Hepatocyte (in vitro differentiated cells): ENCODE results near the gene MAPK1. TPM values are rescaled to one million over a fixed set of nuclear protein-coding genes. Genes with fewer than 3 reads are reported as not detected.
"Not testable (repeated sequence)": the region's sequence is repeated elsewhere in the genome, so short reads cannot be mapped to it uniquely, and the experiment has no call there.

ENCODE experiments used
- DNase-seq: peaks from one replicate; pipeline ENCODE4 v3.0.0-alpha.2; 2016; ENCODE audit warnings: low spot score
- H2AFZ ChIP-seq: fragments of 200-600 bp; sonication (generic); 2 replicates; pipeline ENCODE4 v1.6.0; 2016; ENCODE audit warnings: antibody characterized with exemption, mild to moderate bottlenecking
- H3K27ac ChIP-seq: fragments of 200-600 bp; sonication (generic); 2 replicates; pipeline ENCODE4 v1.5.1; 2016; ENCODE audit warnings: mild to moderate bottlenecking
- H3K27me3 ChIP-seq: fragments of 200-600 bp; sonication (generic); 2 replicates; pipeline ENCODE4 v1.6.1; 2016
- H3K36me3 ChIP-seq: fragments of 200-600 bp; sonication (generic); replicated peaks from 2 replicates; pipeline ENCODE4 v1.5.1; 2016; ENCODE audit warnings: low read depth; ENCODE audit not compliant: insufficient read depth
- H3K4me1 ChIP-seq: fragments of 200-600 bp; sonication (generic); 2 replicates; pipeline ENCODE4 v1.5.1; 2016; ENCODE audit warnings: mild to moderate bottlenecking, moderate library complexity; ENCODE audit not compliant: insufficient read depth
- H3K4me2 ChIP-seq: fragments of 200-600 bp; sonication (generic); 2 replicates; pipeline ENCODE4 v1.6.0; 2016
- H3K4me3 ChIP-seq: fragments of 200-600 bp; sonication (generic); 2 replicates; pipeline ENCODE4 v1.5.1; 2016; ENCODE audit warnings: mild to moderate bottlenecking
- H3K79me2 ChIP-seq: fragments of 200-600 bp; sonication (generic); 2 replicates; pipeline ENCODE4 v1.6.0; 2017; ENCODE audit warnings: mild to moderate bottlenecking
- H3K9me2 ChIP-seq: fragments of 200-600 bp; sonication (generic); replicated peaks from 2 replicates; pipeline ENCODE4 v1.6.0; 2017; ENCODE audit warnings: mild to moderate bottlenecking; ENCODE audit not compliant: insufficient read depth
- H3K9me3 ChIP-seq: fragments of 200-600 bp; sonication (generic); 2 replicates; pipeline ENCODE4 v1.5.1; 2016; ENCODE audit warnings: low read depth, mild to moderate bottlenecking
- H4K20me1 ChIP-seq: fragments of 200-600 bp; sonication (generic); 2 replicates; pipeline ENCODE4 v1.6.0; 2016; ENCODE audit warnings: mild to moderate bottlenecking; ENCODE audit not compliant: insufficient read depth, poor library complexity, severe bottlenecking
- EZH2 ChIP-seq: fragments of 200-600 bp; sonication (generic); IDR thresholded peaks from 2 replicates; pipeline ENCODE4 v1.6.1; 2016; ENCODE audit warnings: antibody characterized with exemption, mild to moderate bottlenecking, borderline replicate concordance
- EZH2phosphoT487 ChIP-seq: fragments of 200-600 bp; sonication (generic); IDR thresholded peaks from one replicate; pipeline ENCODE4 v1.6.1; 2018; ENCODE audit warnings: antibody characterized with exemption, mild to moderate bottlenecking, low read depth, moderate library complexity; ENCODE audit not compliant: unreplicated experiment, severe bottlenecking
- whole genome bisulfite sequencing: methylation state at CpG from one replicate; pipeline ENCODE4 v1.1.6; 2016; ENCODE audit warnings: low lambda C conversion rate; ENCODE audit errors: missing lambda C conversion rate; 5-methylcytosine and 5-hydroxymethylcytosine counted together
- polyA plus RNA-seq: library from polyadenylated mRNA; unstranded; fragments of >200 nt; fragmentation: Nextera tagmentation; extraction: Ambion mirVana; gene quantifications from 2 replicates; pipeline ENCODE4 v1.2.1, GENCODE V29; 2016
- total RNA-seq: library from RNA; depleted of rRNA; stranded (reverse); fragments of >200 nt; gene quantifications from 2 replicates; pipeline ENCODE4 v1.2.3, GENCODE V29; 2014
- TF ChIP-seq, protein P1 (sequence below): fragments of 200-600 bp; sonication (generic); IDR thresholded peaks from 2 replicates; pipeline ENCODE4 v1.5.1; 2016; ENCODE audit warnings: antibody characterized with exemption, mild to moderate bottlenecking; ENCODE audit not compliant: poor library complexity

Gene MAPK1
- total and polyA plus RNA-seq, 2 experiments from 2014 or later, result 52.2 to 74.5 TPM

DNA sequence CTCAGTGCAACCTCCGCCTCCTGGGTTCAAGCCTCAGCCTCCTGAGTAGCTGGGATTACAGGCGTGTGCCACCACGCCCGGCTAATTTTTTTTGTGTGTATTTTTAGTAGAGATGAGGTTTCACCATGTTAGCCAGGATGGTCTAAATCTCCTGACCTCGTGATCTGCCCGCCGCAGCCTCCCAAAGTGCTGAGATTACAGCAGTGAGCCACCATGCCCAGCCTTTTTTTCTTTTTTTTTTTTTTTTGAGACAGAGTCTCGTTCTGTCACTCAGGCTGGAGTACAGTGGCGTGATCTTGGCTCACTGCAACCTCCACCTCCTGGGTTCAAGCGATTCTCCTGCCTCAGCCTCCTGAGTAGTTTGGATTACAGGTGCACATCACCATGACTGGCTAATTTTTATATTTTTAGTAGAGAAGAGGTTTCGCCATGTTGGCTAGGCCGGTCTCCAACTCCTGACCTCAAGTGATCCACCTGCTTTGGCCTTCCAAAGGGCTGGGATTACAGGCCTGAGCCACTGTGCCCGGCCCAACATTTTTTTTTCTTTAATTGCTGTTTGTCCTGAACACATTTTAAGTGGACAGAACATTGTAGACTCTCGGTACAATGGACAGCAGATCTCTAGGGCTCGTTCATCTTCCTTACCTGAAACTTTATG lies 146.1 kb downstream of the MAPK1 start:
- H3K9me2 ChIP-seq, H3K36me3 ChIP-seq, H3K9me3 ChIP-seq, H4K20me1 ChIP-seq, H2AFZ ChIP-seq, H3K27ac ChIP-seq, H3K4me3 ChIP-seq, H3K79me2 ChIP-seq, DNase-seq, H3K27me3 ChIP-seq, H3K4me2 ChIP-seq, H3K4me1 ChIP-seq: not testable (repeated sequence)
- 93% methylated on average over 15 of the region's 15 CpGs for WGBS

DNA sequence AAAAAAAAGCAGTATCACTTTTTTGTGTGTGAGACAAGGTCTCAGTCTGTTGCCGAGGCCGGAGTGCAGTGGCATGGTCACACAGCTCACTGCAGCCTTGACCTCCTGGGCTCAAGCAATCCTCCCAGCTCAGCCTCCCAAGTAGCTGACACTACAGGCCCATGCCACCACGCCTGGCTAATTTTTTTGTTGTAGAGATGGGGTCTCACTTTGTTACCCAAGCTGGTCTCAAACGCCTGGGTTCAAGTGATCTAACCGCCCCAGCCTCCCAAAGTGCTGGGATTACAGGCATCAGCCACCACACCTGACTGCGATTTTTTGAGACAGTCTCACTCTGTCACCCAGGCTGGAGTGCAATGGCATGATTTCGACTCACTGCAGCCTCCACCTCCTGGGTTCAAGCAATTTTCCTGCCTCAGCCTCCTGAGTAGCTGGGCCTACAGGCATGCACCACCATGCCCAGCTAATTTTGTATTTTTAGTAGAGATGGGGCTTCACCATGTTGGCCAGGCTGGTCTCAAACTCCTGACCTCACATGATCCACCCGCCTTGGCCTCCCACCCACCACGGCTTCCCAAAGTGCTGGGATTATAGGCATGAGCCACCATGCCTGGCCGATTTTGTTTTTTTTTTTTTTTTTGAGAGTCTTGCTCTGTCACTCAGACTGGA lies 147.1 kb downstream of the MAPK1 start:
- H2AFZ ChIP-seq, DNase-seq, H3K4me2 ChIP-seq, H3K27me3 ChIP-seq, H3K4me1 ChIP-seq, H4K20me1 ChIP-seq, H3K9me2 ChIP-seq, H3K9me3 ChIP-seq, H3K79me2 ChIP-seq, H3K36me3 ChIP-seq, H3K4me3 ChIP-seq, H3K27ac ChIP-seq: not testable (repeated sequence)
- 97% methylated on average over 10 of the region's 10 CpGs for WGBS

DNA sequence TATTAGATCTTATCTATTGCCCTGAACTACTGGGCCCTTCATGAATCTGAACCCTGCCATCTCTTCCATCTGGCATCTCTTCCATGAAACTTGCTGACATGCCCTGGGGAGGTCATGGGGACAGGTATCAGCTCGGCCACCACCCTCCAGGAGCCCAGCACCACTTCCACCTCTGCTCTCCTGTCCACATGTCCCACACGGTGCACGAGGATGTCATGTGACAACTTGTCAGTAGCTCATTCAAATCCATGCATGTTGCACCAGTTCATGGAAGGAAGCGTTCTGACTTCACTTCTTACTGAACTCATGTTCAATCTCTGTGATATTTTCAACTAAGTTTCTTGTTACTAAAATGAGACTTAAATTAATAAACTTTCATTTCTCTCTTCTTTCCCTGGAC lies 148.4 kb downstream of the MAPK1 start:
- TF ChIP-seq, protein P1, sequence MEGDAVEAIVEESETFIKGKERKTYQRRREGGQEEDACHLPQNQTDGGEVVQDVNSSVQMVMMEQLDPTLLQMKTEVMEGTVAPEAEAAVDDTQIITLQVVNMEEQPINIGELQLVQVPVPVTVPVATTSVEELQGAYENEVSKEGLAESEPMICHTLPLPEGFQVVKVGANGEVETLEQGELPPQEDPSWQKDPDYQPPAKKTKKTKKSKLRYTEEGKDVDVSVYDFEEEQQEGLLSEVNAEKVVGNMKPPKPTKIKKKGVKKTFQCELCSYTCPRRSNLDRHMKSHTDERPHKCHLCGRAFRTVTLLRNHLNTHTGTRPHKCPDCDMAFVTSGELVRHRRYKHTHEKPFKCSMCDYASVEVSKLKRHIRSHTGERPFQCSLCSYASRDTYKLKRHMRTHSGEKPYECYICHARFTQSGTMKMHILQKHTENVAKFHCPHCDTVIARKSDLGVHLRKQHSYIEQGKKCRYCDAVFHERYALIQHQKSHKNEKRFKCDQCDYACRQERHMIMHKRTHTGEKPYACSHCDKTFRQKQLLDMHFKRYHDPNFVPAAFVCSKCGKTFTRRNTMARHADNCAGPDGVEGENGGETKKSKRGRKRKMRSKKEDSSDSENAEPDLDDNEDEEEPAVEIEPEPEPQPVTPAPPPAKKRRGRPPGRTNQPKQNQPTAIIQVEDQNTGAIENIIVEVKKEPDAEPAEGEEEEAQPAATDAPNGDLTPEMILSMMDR, result no peak
- no peak for TF ChIP-seq EZH2
- no peak overlapping the region for H2AFZ ChIP-seq
- no peaks in the 10 kb centered on the region for H3K9me2 ChIP-seq
- H3K9me3 ChIP-seq, result no peaks in the 10 kb centered on the region
- H3K27me3 ChIP-seq, result no peaks in the 10 kb centered on the region
- DNase-seq, result no peak
- no peak overlapping the region for H3K27ac ChIP-seq
- H3K4me1 ChIP-seq, result no peaks in the 10 kb centered on the region
- no peak overlapping the region for H3K4me3 ChIP-seq
- H3K79me2 ChIP-seq, result no peaks in the 10 kb centered on the region
- 84% methylated on average over 4 of the region's 4 CpGs for WGBS
- H4K20me1 ChIP-seq, result no peaks in the 10 kb centered on the region
- no peaks in the 10 kb centered on the region for H3K36me3 ChIP-seq
- H3K4me2 ChIP-seq, result no peak overlapping the region

DNA sequence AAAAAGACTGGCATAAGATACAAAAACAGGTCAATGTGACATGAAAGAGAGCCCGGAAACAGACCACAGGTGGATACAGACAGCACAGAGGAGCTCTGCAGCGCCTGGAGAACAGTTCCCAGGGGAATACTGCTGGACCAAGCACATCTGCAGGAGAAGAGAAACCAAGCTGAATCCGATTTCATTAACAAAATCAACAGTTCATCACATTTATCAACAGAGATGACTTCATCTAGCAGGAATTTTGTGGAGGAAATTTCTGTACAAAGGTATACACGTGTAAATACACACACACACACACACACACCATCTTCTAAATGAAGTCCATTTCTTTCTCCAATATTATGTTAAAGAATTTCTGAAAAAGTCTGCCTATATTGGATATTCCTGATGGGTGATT lies 148.9 kb downstream of the MAPK1 start:
- Histone ChIP-seq H3K79me2 (no peaks in the 10 kb centered on the region), H3K27me3 (no peaks in the 10 kb centered on the region), H3K9me3 (no peaks in the 10 kb centered on the region), H4K20me1 (no peaks in the 10 kb centered on the region), H3K36me3 (no peaks in the 10 kb centered on the region), H3K9me2 (no peaks in the 10 kb centered on the region), H3K4me1 (no peaks in the 10 kb centered on the region), H3K4me3 (no peak overlapping the region), H3K4me2 (no peak overlapping the region), H3K27ac (no peak overlapping the region), H2AFZ (no peak overlapping the region)
- DNase-seq, result no peak
- WGBS, result 86% methylated on average over 4 of the region's 4 CpGs
- TF ChIP-seq EZH2phosphoT487, result no peak
- TF ChIP-seq EZH2, result no peak
- TF ChIP-seq, protein P1, result no peak

DNA sequence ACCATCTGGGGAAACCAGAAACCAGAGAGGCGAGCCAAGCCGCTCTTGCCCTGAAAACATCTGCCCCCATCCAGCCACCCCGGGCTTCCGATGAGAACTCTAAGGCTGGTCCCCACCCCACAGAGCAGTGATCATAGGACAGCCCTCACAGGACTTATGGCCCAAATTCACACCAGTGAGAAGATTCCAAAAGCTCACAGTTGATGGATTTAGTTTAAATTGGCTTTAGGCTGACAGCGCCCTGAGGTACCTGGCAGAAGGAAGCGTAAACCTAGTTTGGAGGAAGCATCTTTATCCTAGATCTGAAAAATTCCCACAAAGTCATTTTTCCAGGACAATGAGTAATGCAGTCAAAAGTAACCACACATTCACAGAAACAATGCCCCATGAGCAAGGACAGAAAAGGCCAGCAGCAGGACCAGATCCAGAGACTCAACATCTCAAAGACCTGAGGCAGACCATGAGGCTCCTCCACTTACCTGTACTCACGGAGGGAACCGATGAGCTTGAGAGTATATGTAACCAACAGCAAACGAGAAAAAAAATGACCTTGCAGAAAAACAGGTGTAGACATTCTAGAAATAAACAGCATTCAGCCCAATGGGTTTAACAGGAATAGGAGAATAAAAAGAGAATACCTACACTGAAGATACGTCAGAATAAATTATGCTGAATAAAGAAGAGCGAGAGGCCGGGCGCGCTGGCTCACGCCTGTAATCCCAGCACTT lies 150.9 kb downstream of the MAPK1 start:
- H3K9me3 ChIP-seq, H3K4me1 ChIP-seq, H3K79me2 ChIP-seq, H3K36me3 ChIP-seq, H3K27me3 ChIP-seq, DNase-seq, H3K4me2 ChIP-seq, H4K20me1 ChIP-seq, H3K4me3 ChIP-seq, H3K27ac ChIP-seq, H3K9me2 ChIP-seq, H2AFZ ChIP-seq: not testable (repeated sequence)
- 91% methylated on average over 15 of the region's 15 CpGs for WGBS
